ENCODE data around the gene METTL22. TPM values are rescaled to one million over a fixed set of nuclear protein-coding genes. Genes with fewer than 3 reads are reported as not detected.
"Not testable (repeated sequence)": the region's sequence is repeated elsewhere in the genome, so short reads cannot be mapped to it uniquely, and the experiment has no call there.

The METTL22 gene
- total RNA-seq, 3 donors from 2014 or later = 26.9 to 36.1 (median 27.4) TPM

GRCh38 chr16:8646326-8647053 is 25.0 kb downstream of the METTL22 start:
- H3K4me3 ChIP-seq = no peak overlapping the region
- H3K9me3 ChIP-seq = no peaks in the 10 kb centered on the region
- no peak overlapping the region for H3K27ac ChIP-seq
- TF ChIP-seq POLR2AphosphoS5 (IDR thresholded peaks at IDR 0.05) = no peak
- no peak for TF ChIP-seq POLR2A (IDR thresholded peaks at IDR 0.05)
- TF ChIP-seq CTCF (IDR thresholded peaks at IDR 0.05) = no peak
- intact Hi-C loops (cut with DNase I; ENCODE audit: low total_unique reads) = loop anchor here (10.0 kb wide), 1 partner anchor 238 kb away; the partner anchor contains the start of gene LITAFD
- H3K4me1 ChIP-seq = no peaks in the 10 kb centered on the region
- peaks cover 18% of the 10 kb centered on the region for H3K36me3 ChIP-seq
- no peak for DNase-seq (ENCODE audit: low spot score in 2 of 2)
- H3K27me3 ChIP-seq = no peaks in the 10 kb centered on the region

GRCh38 chr16:8647721-8648318 is 26.3 kb downstream of the METTL22 start:
- no peak for DNase-seq (ENCODE audit: low spot score in 2 of 2)
- H3K4me1 ChIP-seq = no peaks in the 10 kb centered on the region
- peaks cover 12% of the 10 kb centered on the region for H3K36me3 ChIP-seq
- no peaks in the 10 kb centered on the region for H3K27me3 ChIP-seq
- H3K27ac ChIP-seq = no peak overlapping the region
- TF ChIP-seq CTCF (IDR thresholded peaks at IDR 0.05) (no peak), POLR2AphosphoS5 (IDR thresholded peaks at IDR 0.05) (no peak), POLR2A (IDR thresholded peaks at IDR 0.05) (no peak)
- H3K4me3 ChIP-seq = no peak overlapping the region
- no peaks in the 10 kb centered on the region for H3K9me3 ChIP-seq
- intact Hi-C loops (cut with DNase I; ENCODE audit: low total_unique reads) = loop anchor here (10.0 kb wide), 1 partner anchor 237 kb away; the partner anchor contains the start of gene LITAFD

- Histone ChIP-seq H3K9me3 (no peaks in the 10 kb centered on the region), H3K4me1 (no peaks in the 10 kb centered on the region), H3K27ac (no peak overlapping the region), H3K4me3 (no peak overlapping the region), H3K27me3 (no peaks in the 10 kb centered on the region), H3K36me3 (peaks cover 12% of the 10 kb centered on the region)
- TF ChIP-seq POLR2A (IDR thresholded peaks at IDR 0.05) (no peak), CTCF (IDR thresholded peaks at IDR 0.05) (no peak), POLR2AphosphoS5 (IDR thresholded peaks at IDR 0.05) (no peak)
- intact Hi-C loops (cut with DNase I; ENCODE audit: low total_unique reads) = loop anchor here (10.0 kb wide), 1 partner anchor 236 kb away; the partner anchor contains the start of gene LITAFD
- no peak for DNase-seq (ENCODE audit: low spot score in 2 of 2)
Observed at GRCh38 chr16:8648877-8649276, 27.4 kb downstream of the METTL22 start.

- Histone ChIP-seq H3K9me3 (no peaks in the 10 kb centered on the region), H3K27me3 (no peaks in the 10 kb centered on the region), H3K27ac (no peak overlapping the region), H3K36me3 (peaks cover 7% of the 10 kb centered on the region), H3K4me1 (no peaks in the 10 kb centered on the region), H3K4me3 (no peak overlapping the region)
- DNase-seq (ENCODE audit: low spot score in 2 of 2) = no peak
- no peak for TF ChIP-seq POLR2A (IDR thresholded peaks at IDR 0.05)
- no peak for TF ChIP-seq POLR2AphosphoS5 (IDR thresholded peaks at IDR 0.05)
- TF ChIP-seq CTCF (IDR thresholded peaks at IDR 0.05) = no peak
- intact Hi-C loops (cut with DNase I; ENCODE audit: low total_unique reads) = loop anchor here (10.0 kb wide), 1 partner anchor 235 kb away; the partner anchor contains the start of gene LITAFD
Observed at GRCh38 chr16:8649829-8650554, 28.5 kb downstream of the METTL22 start.

GRCh38 chr16:8651958-8652357 is 30.5 kb downstream of the METTL22 start:
- H3K27ac ChIP-seq; H3K36me3 ChIP-seq; H3K4me1 ChIP-seq; DNase-seq (ENCODE audit: low spot score in 2 of 2); H3K4me3 ChIP-seq; H3K27me3 ChIP-seq; H3K9me3 ChIP-seq; intact Hi-C loops (cut with DNase I; ENCODE audit: low total_unique reads): not testable (repeated sequence)
